SH-SY5Y (cell line): ENCODE results near the gene NEXN.

ENCODE experiments used
- GATA2 ChIP-seq: IDR thresholded peaks from 2 replicates; pipeline ENCODE4 v1.6.1; 2011; ENCODE audit warnings: mild to moderate bottlenecking, low read depth, low read length
- GATA3 ChIP-seq: IDR thresholded peaks from 2 replicates; pipeline ENCODE4 v1.6.1; 2011; ENCODE audit warnings: low read depth, mild to moderate bottlenecking, low read length, moderate library complexity

The NEXN gene

GRCh38 chr1:77888081-77888780 lies at the start of gene NEXN:
Gene NEXN, plus strand, starts transcription at chr1:77888624. Its CDS starts 27,483 bp downstream, at chr1:77916107.
- TF ChIP-seq GATA2 (no peak), GATA3 (no peak)

- TF ChIP-seq GATA2 (no peak), GATA3 (no peak)
Observed at GRCh38 chr1:77841574-77841973, 46.9 kb upstream of the NEXN start.

- no peak for TF ChIP-seq GATA3
- no peak for TF ChIP-seq GATA2
Observed at GRCh38 chr1:77845951-77846350, 42.5 kb upstream of the NEXN start.

GRCh38 chr1:77846966-77847365 lies 41.5 kb upstream of the NEXN start:
- TF ChIP-seq GATA3 (no peak), GATA2 (no peak)

- no peak for TF ChIP-seq GATA3
- TF ChIP-seq GATA2 = no peak
Observed at GRCh38 chr1:77847621-77848080, 40.8 kb upstream of the NEXN start.

GRCh38 chr1:77850082-77850481 lies 38.3 kb upstream of the NEXN start:
- no peak for TF ChIP-seq GATA2
- TF ChIP-seq GATA3 = no peak

- TF ChIP-seq GATA3 (no peak), GATA2 (no peak)
Observed at GRCh38 chr1:77857552-77857951, 30.9 kb upstream of the NEXN start.

GRCh38 chr1:77858725-77859124 lies 29.7 kb upstream of the NEXN start:
- TF ChIP-seq GATA3 = no peak
- no peak for TF ChIP-seq GATA2

- no peak for TF ChIP-seq GATA3
- TF ChIP-seq GATA2 = no peak
Observed at GRCh38 chr1:77859248-77859647, 29.2 kb upstream of the NEXN start.

- TF ChIP-seq GATA3 = no peak
- TF ChIP-seq GATA2 = no peak
Observed at GRCh38 chr1:77866296-77866695, 22.1 kb upstream of the NEXN start.

- TF ChIP-seq GATA3 = no peak
- no peak for TF ChIP-seq GATA2
Observed at GRCh38 chr1:77872645-77873044, 15.8 kb upstream of the NEXN start.

- TF ChIP-seq GATA3 = no peak
Observed at GRCh38 chr1:77873461-77873860, 15.0 kb upstream of the NEXN start.

- TF ChIP-seq GATA2 (no peak), GATA3 (no peak)
Observed at GRCh38 chr1:77874804-77875445, 13.5 kb upstream of the NEXN start.

- TF ChIP-seq GATA3 = no peak
- no peak for TF ChIP-seq GATA2
Observed at GRCh38 chr1:77876884-77877283, 11.5 kb upstream of the NEXN start.

- TF ChIP-seq GATA3 (no peak), GATA2 (no peak)
Observed at GRCh38 chr1:77881061-77881460, 7.4 kb upstream of the NEXN start.

- TF ChIP-seq GATA3 = no peak
- TF ChIP-seq GATA2 = no peak
Observed at GRCh38 chr1:77882411-77882810, 6.0 kb upstream of the NEXN start.
